CD4-positive, alpha-beta T cell treated with Interleukin-2 at 100 ng/mL for 4 hours (primary cell): ENCODE data around the gene DLAT.
A peak's percentile ranks its signal among the peaks of the same experiment; 100 is the strongest.
"Not testable (repeated sequence)": the region's sequence is repeated elsewhere in the genome, so short reads cannot be mapped to it uniquely, and the experiment has no call there.

Experiments used
- DNase-seq: peaks from one replicate; pipeline ENCODE4 v3.0.0-alpha.2; 2020; ENCODE audit warnings: low spot score

DLAT gene

DNA sequence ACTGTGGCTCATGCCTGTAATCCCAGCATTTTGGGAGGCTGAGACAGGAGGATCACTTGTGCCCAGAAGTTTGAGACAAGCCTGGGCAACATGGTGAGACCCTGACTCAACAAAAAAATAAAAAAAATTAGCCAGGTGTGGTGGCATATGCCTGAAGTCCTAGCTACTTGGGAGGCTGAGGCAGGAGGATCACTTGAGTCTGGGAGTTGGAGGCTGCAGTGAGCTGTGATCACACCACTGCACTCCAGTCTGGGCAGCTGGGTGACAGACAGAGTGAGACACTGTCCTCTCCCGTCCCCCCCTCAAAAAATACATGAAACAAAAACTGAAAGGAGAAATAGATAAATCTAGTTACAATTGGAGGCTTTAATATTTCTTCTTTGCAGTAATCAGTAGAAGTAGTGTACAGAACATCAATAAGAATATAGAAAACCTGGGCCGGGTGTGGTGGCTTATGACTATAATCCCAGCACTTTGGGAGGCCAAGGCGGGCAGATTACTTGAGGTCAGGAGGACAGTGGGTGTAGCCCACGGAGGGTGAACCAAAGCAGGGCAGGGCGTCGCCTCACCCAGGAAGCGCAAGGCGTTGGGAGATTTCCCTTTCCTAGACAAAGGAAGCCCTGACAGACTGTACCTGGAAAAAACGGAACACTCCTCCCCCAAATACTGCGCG, 19.6 kb upstream of the DLAT start:
- no peak for DNase-seq

DNA sequence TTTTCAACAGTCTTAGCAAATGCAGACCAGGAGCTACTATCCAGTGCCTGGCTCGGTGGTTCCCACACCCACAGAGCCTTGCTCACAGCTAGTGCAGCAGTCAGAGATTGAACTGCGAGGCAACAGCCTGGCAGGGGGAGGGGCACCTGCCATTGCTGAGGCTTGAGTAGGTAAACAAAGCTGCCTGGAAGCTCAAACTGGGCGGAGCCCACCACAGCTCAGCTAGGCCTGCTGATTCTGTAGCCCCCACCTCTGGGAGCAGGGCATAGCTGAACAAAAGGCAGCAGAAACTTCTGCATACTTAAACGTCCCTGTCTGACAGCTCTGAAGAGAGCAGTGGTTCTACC, 19.1 kb upstream of the DLAT start:
- DNase-seq = not testable (repeated sequence)

DNA sequence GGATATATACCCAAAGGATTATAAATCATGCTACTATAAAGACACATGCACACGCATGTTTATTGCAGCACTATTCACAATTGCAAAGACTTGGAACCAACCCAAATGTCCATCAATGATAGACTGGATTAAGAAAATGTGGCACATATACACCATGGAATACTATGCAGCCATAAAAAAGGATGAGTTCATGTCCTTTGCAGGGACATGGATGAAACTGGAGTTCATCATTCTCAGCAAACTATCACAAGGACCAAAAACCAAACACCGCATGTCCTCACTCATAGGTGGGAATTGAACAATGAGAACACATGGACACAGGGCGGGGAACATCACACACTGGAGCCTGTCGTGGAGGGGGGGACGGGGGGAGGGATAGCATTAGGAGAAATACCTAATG, 13.8 kb upstream of the DLAT start:
- not testable (repeated sequence) for DNase-seq

DNA sequence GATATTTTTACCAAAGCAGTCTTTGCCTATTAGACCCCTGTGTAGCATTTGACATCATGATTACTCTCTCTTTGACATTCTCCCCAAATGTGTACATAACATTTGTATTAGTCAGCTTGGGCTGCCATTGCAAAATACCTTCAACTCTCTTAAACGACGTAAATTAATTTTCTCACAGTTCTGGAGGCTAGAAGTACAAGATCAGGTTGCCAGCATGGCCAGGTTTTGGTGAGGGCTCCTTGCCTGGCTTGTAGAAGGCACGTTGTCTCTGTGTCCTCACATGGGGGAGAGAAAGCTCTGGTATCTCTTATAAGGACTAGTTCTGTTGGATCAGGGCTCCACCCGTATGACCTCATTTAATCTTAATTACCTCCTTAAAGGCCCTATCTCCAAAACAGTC, 12.3 kb upstream of the DLAT start:
- no peak for DNase-seq

DNA sequence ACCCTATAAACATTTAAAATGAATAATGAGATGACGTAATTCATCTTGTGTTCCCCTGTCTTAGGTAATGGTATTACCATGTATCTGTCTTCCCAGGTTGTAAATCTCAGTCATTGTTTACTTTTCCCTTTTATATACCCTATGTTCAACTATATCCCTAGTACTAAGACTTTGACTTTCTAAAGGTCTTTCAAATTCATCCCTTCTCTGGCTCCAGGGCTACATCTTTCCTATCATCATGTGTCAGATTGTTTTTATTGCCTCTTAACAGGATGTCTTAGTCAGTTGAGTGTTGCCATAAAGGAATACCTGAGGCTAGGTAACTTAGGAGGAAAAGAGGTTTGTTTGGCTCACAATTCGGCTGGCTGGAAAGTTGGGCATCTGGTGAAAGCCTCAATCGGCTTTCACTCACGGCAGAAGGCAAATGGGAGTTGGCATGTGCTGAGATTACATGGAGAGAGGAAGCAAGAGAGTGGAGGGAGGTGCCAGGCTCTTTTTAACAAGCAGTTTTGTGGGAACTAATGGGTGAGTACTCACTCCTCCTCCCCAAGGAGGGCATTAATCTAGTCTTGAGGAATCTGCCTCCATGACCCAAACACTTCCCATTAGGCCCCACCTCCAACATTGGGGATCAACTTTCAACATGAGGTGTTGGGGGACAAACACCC, 11.6 kb upstream of the DLAT start:
- DNase-seq = no peak

DNA sequence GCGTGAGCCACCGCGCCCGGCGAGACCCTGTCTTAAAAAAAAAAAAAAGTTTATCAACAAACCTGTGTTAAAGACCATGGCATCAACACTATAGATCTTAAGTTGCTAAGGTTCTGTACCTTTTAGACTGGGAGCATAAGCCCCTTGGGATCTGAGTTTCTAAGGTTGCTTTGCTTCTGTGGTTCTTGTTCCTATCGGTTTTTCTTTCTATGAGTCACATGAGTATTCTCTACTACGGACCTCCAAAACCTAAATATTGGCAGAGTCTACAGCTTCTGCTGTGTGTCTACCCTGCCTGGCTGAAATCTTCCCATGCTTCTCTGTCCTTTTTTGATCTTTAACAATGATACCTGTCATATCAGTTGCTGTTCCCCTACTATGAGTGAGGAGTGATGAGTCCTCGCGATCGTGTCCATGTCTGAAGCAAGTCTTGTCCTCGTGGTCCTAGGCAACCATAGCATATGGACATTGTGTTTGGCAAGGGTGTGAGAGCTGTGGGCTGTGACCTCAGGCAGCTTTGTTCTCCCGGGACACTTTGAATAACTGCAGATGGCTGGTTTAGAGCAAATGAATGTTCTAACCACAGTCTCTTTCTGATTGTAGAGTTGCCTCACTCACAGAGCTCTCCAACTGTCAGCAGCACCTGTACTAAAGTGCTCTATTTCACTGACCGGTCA, 9.0 kb upstream of the DLAT start:
- no peak for DNase-seq

GRCh38 chr11:112016765-112017376, 8.3 kb upstream of the DLAT start:
- no peak for DNase-seq

DNA sequence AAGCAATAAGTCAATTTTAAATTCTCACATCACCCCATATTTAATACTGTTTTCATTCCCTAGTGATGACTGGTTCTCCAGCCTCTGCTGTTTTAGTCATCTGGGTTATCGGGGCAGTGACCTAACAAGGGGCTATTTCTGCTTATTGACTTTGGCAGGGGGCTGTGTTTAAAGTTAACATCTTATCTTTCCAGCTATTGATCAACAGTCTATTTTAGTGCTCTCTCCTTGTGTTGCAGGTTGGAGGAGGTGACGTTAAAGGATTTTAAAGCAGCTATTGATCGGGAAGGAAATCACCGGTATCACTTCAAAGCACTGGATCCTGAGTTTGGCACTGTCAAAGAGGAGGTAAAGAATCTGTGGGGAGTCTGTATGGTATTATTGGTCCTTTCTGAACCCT, 7.7 kb upstream of the DLAT start:
- DNase-seq = no peak

- DNase-seq = no peak
These were observed 6.1 kb upstream of the DLAT start for GRCh38 chr11:112019066-112019465.

DNA sequence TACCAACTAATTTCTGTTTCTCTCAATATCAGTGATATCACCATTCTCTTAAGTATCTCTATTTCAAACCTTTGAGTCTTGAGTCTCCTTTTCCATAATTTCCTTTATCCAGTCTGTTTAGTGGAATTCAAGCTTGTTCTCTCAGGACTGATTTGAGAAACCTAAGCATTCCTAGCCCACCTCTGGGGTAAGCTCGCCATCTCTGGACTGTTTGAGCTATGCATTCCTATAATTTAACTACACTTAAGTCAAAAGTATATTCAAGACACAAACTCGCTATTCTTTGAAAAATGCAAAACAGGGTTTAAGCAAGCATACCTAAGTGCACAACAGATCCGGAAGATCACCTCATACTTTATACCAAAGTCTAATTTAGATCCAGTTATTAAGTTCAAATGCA, 2.1 kb upstream of the DLAT start:
- DNase-seq = no peak

DNA sequence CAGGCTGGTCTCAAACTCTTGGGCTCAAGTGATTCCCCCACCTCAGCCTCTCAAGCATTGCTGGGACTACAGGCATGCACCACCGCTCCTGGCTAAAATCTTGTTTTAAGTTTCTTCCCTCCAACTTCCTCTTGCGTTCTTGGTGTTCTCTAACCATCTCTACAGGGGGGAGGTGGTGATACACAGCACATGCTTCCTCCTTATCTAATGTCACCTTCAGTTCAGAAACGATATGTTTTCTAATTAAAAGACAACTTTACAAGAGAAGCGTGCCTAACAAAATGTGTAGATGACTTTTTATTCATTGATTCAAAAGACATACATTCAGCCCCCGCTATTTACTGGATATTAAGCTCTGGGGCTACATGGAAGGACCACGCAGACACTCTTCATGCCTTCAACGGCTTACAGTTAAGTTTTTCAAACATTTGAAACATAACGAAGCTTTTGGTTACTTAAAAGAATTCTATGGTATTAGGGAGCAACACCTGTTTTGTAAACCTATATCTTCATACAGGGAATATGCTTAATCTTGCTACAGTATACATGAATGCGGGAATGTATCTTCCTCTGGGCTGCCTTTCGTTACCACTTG, 933 bp upstream of the DLAT start:
- DNase-seq = peak; percentile 16

- DNase-seq = peak; percentile 3
These were observed 499 bp downstream of the DLAT start for GRCh38 chr11:112025707-112026106.

DNA sequence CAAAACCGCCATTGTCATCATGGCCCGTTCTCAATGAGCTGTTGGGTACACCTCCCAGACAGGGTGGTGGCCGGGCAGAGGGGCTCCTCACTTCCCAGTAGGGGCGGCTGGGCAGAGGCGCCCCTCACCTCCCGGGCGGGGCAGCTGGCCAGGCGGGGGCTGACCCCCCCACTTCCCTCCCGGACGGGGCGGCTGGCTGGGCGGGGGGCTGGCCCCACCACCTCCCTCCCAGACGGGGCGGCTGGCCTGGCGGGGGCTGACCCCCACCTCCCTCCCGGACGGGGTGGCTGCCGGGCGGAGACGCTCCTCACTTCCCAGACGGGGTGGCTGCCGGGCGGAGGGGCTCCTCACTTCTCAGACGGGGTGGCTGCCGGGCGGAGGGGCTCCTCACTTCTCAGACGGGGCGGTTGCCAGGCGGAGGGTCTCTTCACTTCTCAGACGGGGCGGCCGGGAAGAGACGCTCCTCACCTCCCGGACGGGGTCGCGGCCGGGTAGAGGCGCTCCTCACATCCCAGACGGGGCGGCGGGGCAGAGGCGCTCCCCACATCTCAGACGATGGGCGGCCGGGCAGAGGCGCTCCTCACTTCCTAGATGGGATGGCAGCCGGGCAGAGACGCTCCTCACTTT, 1.7 kb downstream of the DLAT start:
- DNase-seq = not testable (repeated sequence)

DNA sequence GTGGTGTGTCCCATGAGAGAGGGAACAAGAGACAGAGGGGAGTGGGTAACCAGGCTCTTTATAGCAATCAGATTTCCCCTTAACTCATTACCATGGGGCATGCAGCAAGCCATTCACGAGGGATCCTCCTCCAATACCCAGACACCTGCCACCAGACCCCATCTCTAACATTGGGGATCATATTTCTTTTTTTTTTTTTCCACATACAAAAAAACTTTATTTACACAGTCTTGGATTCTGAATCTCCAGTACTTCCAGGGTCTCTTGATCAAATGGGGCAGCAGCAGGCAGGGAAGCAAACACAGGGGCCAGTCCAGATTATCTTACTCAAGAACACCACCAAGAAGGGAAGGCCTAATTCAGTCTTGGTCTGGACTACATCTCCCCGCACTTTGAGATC, 4.3 kb downstream of the DLAT start:
- no peak for DNase-seq

DNA sequence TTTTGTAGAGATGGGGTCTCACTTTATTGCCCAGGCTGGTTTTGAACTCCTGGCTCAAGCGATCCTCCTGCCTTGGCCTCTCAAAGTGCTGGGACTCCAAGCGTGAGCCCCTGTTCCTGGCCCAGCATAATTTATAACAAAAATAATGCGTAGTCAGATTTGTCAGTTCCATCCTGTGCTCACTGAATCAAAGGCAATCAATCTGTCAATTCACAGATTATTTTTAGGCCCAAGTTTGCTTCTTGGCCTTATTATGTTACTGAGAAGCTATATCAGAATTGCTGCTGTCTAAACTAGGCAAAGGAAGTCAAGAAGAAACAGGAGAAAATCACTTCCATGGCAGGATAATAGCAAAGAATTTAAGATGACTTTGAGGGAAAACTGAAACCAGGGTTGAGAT, 8.7 kb downstream of the DLAT start:
- DNase-seq = no peak

DNA sequence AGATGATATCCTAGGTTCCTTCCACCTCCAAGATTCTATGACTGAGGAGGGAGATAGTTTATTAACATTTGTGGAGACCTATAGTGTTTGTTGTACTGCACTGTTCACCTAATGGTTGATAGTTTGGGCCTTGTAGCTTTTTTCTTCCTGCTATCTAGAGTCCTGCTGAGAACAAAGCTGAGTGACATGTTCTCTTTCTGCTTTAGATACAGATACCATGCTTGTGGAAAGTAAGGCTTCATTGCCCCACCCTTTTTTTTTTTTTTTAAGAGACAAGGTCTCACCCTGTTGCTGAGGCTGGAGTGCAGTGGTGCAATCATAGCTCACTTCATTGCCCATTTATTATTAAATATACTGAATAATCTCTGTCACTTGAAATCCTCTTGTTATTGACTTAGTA, 12.3 kb downstream of the DLAT start:
- DNase-seq = no peak

DNA sequence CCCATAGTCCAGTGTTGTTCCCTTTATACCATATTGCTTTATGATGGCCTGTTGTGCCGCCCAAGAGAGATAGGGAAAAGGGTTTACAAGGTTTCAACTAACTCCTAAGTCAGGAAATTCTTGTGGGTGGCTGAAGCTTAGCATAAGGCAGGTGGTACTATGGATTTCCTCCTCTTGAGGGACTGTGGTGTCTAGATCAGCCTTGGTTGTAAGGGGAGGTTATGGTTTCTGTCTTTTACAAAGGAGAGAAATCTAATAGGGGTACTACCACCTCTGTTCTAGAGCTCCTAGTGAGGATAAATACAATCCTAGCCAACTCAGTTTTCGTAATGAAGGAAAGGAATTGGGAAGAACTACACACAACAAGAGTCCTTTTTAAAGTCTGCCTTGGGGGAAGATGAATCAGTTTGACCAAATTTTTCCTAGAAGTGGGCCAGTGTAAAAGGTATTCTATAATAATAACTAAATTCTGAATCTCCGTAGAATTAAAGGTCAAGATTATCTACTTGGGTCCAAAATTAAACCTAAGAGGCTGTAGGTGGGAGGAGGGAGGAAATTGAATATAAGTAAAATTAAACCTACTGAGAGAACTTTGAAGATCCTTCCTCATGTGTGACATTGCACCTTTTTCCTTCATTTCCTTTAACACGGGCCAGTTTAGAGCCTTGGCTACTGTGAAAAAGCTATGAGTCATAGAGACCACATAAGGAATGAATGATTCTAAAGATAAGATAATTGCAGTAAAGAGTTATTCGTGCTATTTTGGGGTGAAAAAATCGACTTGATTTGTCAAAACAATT, 17.2 kb downstream of the DLAT start:
- DNase-seq = no peak

DNA sequence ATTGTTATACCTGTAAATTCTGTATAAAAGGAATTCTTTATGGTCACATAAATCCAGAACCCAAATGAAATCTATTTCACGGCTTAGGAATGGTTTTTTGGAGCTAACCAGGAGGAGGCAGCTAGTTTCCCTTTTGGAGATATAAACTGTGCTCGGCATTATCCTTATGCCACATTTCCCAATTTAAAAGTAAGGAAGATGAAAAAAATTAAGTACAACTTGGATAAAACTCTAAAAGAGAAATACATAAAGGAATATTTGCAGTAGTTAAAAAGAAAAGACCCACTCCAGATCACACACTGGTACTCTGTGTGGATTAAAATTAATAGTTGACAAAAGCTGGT, 17.7 kb downstream of the DLAT start:
- no peak for DNase-seq

DNA sequence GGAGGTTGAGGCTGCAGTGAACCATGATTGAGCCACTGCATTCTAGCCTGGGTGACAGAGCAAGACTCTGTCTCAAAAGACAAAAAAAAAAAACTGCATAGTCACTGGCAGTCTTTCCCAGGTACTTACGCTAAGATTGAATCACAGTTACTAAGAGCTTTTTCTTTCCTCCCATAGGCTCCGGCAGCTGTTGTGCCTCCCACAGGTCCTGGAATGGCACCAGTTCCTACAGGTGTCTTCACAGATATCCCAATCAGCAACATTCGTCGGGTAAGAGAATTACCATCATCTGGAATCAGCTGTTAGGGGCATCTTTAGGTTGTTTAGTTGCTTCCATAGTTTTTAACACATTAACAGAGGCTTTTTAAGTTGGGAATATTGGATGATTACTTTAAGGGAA, 19.8 kb downstream of the DLAT start:
- DNase-seq = no peak

DNA sequence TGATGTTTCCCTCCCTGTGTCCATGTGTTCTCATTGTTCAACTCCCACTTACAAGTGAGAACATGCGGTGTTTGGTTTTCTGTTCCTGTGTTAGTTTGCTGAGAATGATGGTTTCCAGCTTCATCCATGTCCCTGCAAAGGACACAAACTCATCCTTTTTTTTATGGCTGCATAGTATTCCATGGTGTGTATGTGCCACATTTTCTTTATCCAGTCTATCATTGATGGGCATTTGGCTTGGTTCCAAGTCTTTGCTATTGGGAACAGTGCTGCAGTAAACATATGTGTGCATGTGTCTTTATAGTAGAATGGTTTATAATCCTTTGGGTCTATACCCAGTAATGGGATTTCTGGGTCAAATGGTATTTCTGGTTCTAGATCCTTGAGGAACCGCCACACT, 21.4 kb downstream of the DLAT start:
- not testable (repeated sequence) for DNase-seq

DNA sequence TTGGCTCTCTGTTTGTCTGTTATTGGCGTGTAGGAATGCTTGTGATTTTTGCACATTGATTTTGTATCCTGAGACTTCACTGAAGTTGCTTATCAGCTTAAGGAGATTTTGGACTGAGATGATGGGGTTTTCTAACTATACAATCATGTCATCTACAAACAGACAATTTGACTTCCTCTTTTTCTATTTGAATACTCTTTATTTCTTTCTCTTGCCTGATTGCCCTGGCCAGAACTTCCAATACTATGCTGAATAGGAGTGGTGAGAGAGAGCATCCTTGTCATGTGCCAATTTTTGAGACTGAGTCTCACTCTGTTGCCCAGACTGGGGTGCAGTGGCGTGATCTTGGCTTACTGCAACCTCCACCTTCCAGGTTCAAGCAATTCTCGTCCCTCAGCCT, 23.0 kb downstream of the DLAT start:
- not testable (repeated sequence) for DNase-seq

DNA sequence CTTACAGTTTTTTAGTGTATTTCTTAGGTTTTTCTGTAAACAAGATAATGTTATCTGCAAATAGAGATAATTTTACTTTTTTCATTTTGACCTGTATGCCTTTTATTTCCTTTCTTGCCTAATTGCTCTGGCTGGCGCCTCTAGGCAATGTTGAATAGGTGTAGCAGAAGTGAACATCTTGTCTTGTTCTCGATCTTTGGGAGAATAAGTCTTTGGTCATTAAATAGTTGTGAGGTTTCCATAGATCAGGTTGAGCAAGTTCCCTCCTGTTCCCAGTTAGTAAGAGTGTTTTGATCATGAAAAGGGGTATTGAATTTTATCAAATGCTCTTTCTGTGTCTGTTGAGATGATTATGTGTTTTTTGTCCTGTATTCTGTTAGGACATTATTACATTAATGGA, 24.6 kb downstream of the DLAT start:
- no peak for DNase-seq
